Right kidney (tissue), 1 donor: ENCODE measurements around the gene PICK1.

Source experiments
- DNase-seq: peaks from one replicate; pipeline ENCODE4 v3.0.0-alpha.2; 2016

PICK1 gene

GRCh38 chr22:38046070-38046748 is 11.0 kb upstream of the PICK1 start:
- no peak for DNase-seq

GRCh38 chr22:38049812-38050619 is 7.2 kb upstream of the PICK1 start:
- no peak for DNase-seq

GRCh38 chr22:38050720-38051119 is 6.5 kb upstream of the PICK1 start:
- DNase-seq = no peak

- no peak for DNase-seq
Observed at GRCh38 chr22:38051261-38051660, 5.9 kb upstream of the PICK1 start.

GRCh38 chr22:38051900-38052862 is 5.0 kb upstream of the PICK1 start:
- DNase-seq = peak; percentile 72

- no peak for DNase-seq
Observed at GRCh38 chr22:38062791-38063190, 5.6 kb downstream of the PICK1 start.

GRCh38 chr22:38065539-38065938 is 8.3 kb downstream of the PICK1 start:
- no peak for DNase-seq

GRCh38 chr22:38066381-38067027 is 9.3 kb downstream of the PICK1 start:
- no peak for DNase-seq

GRCh38 chr22:38067028-38067415 is 9.8 kb downstream of the PICK1 start:
- DNase-seq = no peak

- no peak for DNase-seq
Observed at GRCh38 chr22:38067761-38068360, 10.7 kb downstream of the PICK1 start.

GRCh38 chr22:38068641-38069371 is 11.6 kb downstream of the PICK1 start:
- no peak for DNase-seq

GRCh38 chr22:38069372-38070249 is 12.4 kb downstream of the PICK1 start:
- no peak for DNase-seq

- no peak for DNase-seq
Observed at GRCh38 chr22:38070250-38070921, 13.2 kb downstream of the PICK1 start.

GRCh38 chr22:38071421-38072321 is 14.5 kb downstream of the PICK1 start:
- DNase-seq = no peak

- no peak for DNase-seq
Observed at GRCh38 chr22:38072322-38073149, 15.3 kb downstream of the PICK1 start.

GRCh38 chr22:38073150-38074130 is 16.2 kb downstream of the PICK1 start:
- DNase-seq = no peak
